HEK293T (cell line): ENCODE data around the gene HECTD1.
"Not testable (repeated sequence)": the region's sequence is repeated elsewhere in the genome, so short reads cannot be mapped to it uniquely, and the experiment has no call there.

Source experiments
- ELF4 ChIP-seq: fragments of 450-650 bp; IDR thresholded peaks from 2 replicates; pipeline ENCODE4 v1.6.1; 2017; ENCODE audit warnings: antibody characterized with exemption
- FOXM1 ChIP-seq: fragments of 450-650 bp; IDR thresholded peaks from 2 replicates; pipeline ENCODE4 v1.6.1; 2017; ENCODE audit warnings: mild to moderate bottlenecking, borderline replicate concordance
- PKNOX1 ChIP-seq: fragments of 450-650 bp; IDR thresholded peaks from 2 replicates; pipeline ENCODE4 v1.6.1; 2016
- SP1 ChIP-seq: fragments of 450-650 bp; IDR thresholded peaks from 2 replicates; pipeline ENCODE4 v1.6.1; 2017

GRCh38 chr14:31052905-31053586 lies 154.5 kb downstream of the HECTD1 start:
- TF ChIP-seq PKNOX1, SP1, FOXM1, ELF4: not testable (repeated sequence)
